Ascending aorta (tissue), 2 donors: ENCODE results near the gene SLC30A10. TPM values are rescaled to one million over a fixed set of nuclear protein-coding genes. Genes with fewer than 3 reads are reported as not detected.

Source experiments
- DNase-seq, 2 donors: peaks; one replicate each; pipeline ENCODE4 v3.0.0-alpha.2; 2019; ENCODE audit warnings: low spot score in 2 of 2
- H3K27ac ChIP-seq, 2 donors: fragments of 200-600 bp; sonication (generic); one replicate each; pipeline ENCODE4 v1.5.1; 2016 to 2017; ENCODE audit warnings: mild to moderate bottlenecking in 1 of 2
- H3K27me3 ChIP-seq: fragments of 200-600 bp; sonication (generic); one replicate; pipeline ENCODE4 v1.5.1; 2017
- H3K36me3 ChIP-seq, 2 donors: fragments of 200-600 bp; sonication (generic); one replicate each; pipeline ENCODE4 v1.5.1; 2016
- H3K4me1 ChIP-seq, 2 donors: fragments of 200-600 bp; sonication (generic); one replicate each; pipeline ENCODE4 v1.5.1; 2016 to 2017; ENCODE audit warnings: mild to moderate bottlenecking in 1 of 2
- H3K4me3 ChIP-seq, 2 donors: fragments of 200-600 bp; sonication (generic); one replicate each; pipeline ENCODE4 v1.5.1; 2016 to 2017; ENCODE audit warnings: mild to moderate bottlenecking in 1 of 2
- H3K9me3 ChIP-seq, 2 donors: fragments of 200-600 bp; sonication (generic); one replicate each; pipeline ENCODE4 v1.5.1; 2016
- intact Hi-C: fragments of 100-400 bp; cut with DNase I; formaldehyde crosslinking; loops from one replicate; pipeline ENCODE4 v1.15.1; 2023
- total RNA-seq: library from RNA; depleted of rRNA; stranded (reverse); fragments of >200 nt; gene quantifications from one replicate; pipeline ENCODE4 v1.1.0, GENCODE V29; 2016
- TF ChIP-seq, protein P1 (sequence below), 3 experiments: fragments of 200-600 bp in 2 of 3; fragments of 450-650 bp in 1 of 3; sonication (generic) in 2 of 3; IDR thresholded peaks; one replicate each; pipeline ENCODE4 v1.5.1; 2016 to 2019; ENCODE audit warnings: antibody characterized with exemption in 3 of 3, mild to moderate bottlenecking in 1 of 3, moderate library complexity in 1 of 3

Gene SLC30A10
- total RNA-seq, 1 donor from 2014 or later, result not detected

DNA sequence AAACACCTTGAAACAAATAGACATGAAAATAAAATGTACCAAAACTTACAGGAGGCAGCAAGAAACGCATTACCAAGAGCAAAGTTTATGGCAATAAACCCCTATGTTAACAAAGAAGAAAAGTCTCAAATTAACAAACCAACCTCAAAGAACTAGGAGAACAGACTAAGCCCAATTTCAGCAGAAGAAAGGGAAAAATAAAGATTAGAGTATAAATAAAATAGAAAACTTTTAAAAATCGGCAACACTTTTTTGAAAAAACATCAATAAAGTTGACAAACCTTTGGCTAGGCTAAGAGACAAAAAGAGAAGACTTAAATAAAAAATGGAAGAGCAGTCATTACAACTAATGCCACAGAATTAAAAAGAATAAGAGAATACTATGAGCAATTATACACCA is 42.7 kb downstream of the SLC30A10 start:
- no peak for DNase-seq
- Histone ChIP-seq H3K4me1 (no peaks in the 10 kb centered on the region), H3K27ac (no peak overlapping the region), H3K36me3 (no peaks in the 10 kb centered on the region), H3K27me3 (no peaks in the 10 kb centered on the region), H3K4me3 (no peak overlapping the region), H3K9me3 (no peaks in the 10 kb centered on the region)
- intact Hi-C loops, result no loop called here
- TF ChIP-seq, protein P1, sequence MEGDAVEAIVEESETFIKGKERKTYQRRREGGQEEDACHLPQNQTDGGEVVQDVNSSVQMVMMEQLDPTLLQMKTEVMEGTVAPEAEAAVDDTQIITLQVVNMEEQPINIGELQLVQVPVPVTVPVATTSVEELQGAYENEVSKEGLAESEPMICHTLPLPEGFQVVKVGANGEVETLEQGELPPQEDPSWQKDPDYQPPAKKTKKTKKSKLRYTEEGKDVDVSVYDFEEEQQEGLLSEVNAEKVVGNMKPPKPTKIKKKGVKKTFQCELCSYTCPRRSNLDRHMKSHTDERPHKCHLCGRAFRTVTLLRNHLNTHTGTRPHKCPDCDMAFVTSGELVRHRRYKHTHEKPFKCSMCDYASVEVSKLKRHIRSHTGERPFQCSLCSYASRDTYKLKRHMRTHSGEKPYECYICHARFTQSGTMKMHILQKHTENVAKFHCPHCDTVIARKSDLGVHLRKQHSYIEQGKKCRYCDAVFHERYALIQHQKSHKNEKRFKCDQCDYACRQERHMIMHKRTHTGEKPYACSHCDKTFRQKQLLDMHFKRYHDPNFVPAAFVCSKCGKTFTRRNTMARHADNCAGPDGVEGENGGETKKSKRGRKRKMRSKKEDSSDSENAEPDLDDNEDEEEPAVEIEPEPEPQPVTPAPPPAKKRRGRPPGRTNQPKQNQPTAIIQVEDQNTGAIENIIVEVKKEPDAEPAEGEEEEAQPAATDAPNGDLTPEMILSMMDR (IDR thresholded peaks at IDR 0.05), result no peak

DNA sequence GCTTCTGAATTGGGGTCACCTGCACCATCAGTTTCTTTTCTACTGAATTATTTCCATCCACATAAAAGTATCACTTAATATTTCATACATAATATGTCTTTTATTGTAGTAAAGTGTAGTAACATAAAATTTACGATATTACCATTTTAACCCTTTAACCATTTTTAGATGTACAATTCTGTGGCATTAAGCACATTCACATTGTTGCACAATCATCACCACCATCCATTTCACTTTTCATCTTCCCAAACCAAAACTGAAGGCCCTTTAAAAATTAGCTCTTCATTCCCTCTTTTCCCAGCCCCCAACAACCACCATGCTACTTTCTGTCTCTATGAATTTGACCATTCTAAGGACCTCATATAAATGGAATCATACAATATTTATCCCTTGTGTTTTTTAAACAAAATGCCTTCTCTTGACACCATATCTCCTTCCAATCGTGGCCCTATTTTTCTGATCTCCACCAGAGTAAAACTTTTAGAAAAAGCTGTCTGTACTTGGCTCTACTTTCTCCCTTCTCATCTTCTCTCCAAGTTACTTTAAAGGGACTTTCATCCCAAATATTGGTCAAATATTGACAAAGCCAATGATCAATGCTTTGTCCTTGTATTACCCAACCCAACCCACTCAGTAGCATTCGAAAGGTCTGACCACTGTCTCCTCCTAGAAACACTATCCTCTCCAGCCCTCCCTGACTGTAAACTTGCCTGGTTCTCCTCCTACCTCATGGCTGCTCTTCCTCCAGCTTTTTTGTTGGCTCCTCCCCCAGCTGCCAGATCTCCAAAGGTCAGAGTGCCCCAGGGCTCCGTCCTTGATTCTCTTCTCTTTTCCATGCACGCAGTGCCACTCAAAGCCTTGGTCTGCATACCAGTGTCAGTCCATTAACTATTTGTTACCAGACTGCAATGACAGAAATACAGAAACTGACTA is 44.7 kb downstream of the SLC30A10 start:
- H3K36me3 ChIP-seq, result no peaks in the 10 kb centered on the region
- no peak overlapping the region for H3K27ac ChIP-seq
- H3K9me3 ChIP-seq, result no peaks in the 10 kb centered on the region
- no peak overlapping the region for H3K4me3 ChIP-seq
- H3K4me1 ChIP-seq, result no peaks in the 10 kb centered on the region
- H3K27me3 ChIP-seq, result no peaks in the 10 kb centered on the region
- no peak for DNase-seq
- intact Hi-C loops, result no loop called here
- TF ChIP-seq, protein P1 (IDR thresholded peaks at IDR 0.05), result no peak

DNA sequence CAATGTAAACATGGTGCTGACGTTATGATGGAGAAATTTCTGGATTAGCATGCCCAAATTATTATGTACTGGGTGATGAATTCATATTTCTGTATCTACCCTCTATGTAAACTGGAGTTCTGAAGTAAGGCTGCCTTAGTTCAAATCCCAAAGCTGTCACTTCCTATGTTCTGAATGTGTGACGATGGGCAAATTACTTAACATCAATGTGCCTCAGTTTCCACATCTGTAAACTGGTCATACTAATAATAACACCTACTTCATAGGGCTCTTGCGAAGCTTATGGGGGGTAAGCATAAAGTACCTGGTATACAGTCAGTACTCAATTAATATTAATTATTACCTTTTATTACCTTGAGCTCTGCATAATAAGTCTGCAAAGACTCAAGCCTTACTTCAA is 45.6 kb downstream of the SLC30A10 start:
- no peaks in the 10 kb centered on the region for H3K36me3 ChIP-seq
- H3K27me3 ChIP-seq, result no peaks in the 10 kb centered on the region
- TF ChIP-seq, protein P1 (IDR thresholded peaks at IDR 0.05), result no peak
- no peak overlapping the region for H3K4me3 ChIP-seq
- no peak for DNase-seq
- H3K9me3 ChIP-seq, result no peaks in the 10 kb centered on the region
- intact Hi-C loops, result no loop called here
- no peak overlapping the region for H3K27ac ChIP-seq
- no peaks in the 10 kb centered on the region for H3K4me1 ChIP-seq

DNA sequence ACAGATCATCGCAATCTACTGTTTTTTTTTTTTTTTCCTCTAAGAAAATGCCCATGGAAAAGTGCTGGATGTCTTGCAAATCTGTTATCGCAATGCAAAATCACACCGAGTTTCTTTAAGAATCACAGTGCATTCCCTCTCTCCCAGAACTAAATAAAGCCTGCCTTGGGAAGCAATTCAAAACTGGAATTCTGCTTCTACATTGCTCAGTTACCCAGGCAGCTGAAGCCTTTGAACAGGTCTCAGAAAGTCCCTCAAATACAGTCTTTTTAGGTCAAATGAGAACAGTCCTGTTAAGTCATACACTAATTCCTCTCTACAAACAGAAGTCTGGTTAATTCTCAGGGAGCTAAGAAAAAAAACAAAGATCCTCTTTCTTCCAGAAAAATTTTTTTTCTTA is 46.3 kb downstream of the SLC30A10 start:
- Histone ChIP-seq H3K4me1 (no peaks in the 10 kb centered on the region), H3K27ac (no peak overlapping the region), H3K36me3 (no peaks in the 10 kb centered on the region), H3K27me3 (no peaks in the 10 kb centered on the region), H3K4me3 (no peak overlapping the region), H3K9me3 (no peaks in the 10 kb centered on the region)
- intact Hi-C loops, result no loop called here
- TF ChIP-seq, protein P1 (IDR thresholded peaks at IDR 0.05), result no peak
- no peak for DNase-seq

DNA sequence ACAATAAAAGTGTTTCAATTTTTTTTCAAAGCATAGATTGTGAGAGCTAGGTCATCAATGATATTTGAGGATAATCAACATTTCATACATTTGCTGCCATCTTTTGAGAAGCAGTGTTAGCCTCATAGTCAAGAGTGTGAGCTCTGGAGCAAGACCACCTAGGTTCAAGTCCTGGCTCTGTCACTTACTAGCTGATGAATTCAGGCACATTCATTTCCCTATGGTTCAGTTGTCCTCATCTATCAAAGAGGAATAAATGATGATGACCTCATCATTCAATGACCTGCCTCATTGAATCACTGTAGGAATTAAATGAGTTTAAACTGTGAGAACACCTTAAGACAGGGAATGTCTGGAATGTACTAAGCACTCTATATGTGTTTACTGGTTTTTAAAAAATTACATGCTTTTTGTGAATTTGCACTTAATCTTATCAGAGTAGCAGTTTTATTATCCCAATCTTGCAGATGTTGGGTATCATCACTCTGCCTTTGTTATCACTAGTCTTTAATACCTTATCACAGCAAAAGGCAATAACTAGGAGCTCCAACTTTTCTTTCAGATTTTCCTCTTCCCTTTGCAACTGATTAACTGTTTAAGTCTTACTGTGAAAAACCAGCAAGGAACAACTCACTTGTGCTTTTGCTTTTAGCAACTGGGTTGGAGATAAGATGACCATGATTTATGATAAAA is 47.4 kb downstream of the SLC30A10 start:
- Histone ChIP-seq H3K9me3 (no peaks in the 10 kb centered on the region), H3K27ac (no peak overlapping the region)
- intact Hi-C loops, result no loop called here

More for the DNA sequence above, 47.4 kb downstream of the SLC30A10 start:
- Histone ChIP-seq H3K4me1 (no peaks in the 10 kb centered on the region), H3K27me3 (no peaks in the 10 kb centered on the region), H3K36me3 (no peaks in the 10 kb centered on the region), H3K4me3 (no peak overlapping the region)
- TF ChIP-seq, protein P1 (IDR thresholded peaks at IDR 0.05), result no peak
- DNase-seq, result no peak
